NCI-H2107 (cell line): ENCODE data around the gene TRPM2.

Experiments
- DNase-seq: peaks from one replicate; lab custom pipeline; 2025; lab: John Stamatoyannopoulos, UW

The TRPM2 gene

DNA sequence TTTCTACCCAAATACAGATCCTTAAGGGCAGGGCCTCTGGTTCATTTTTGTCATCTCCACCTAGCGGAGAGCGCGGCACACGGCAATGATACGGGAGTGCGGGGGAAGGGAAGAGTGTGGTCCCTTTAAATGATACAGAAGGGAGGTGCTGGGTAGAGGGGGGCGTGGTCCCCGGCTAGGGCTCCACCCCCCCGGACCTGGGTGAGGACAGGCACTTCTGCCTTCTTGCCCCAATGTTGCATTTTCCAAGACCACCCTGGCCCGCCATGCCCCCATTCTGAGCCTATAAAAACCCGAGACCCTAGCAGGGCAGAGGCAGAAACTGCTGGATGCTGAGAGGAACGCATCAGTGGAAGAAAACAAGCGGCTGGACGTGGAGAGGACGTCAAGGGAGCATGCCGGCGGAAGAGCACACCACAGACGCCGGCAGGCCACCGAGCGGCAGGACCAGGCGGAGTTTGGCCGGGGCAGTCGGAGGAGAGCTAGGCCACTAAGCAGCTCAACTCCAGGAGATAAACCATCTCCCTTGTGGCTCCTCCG, 131.9 kb downstream of the TRPM2 start:
- no peak for DNase-seq

DNA sequence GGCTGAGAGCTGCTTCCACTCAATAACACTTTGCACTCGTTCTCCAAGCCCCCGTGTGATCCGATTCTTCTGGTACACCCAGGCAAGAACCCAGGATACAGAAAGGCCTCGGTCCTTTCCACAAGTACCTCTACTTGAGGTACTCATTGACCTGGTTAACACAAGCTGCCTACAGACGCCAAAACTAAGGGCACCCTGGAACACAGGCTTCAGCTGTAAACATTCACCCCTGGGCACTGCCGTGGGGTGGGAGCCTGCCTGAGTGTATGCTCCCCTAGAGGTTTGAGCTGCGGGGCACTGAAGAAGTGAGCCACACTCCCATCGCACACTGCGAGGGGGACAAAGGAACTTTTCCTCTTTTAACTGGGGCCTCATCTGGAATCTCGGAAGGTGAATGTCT, 132.4 kb downstream of the TRPM2 start:
- no peak for DNase-seq

DNA sequence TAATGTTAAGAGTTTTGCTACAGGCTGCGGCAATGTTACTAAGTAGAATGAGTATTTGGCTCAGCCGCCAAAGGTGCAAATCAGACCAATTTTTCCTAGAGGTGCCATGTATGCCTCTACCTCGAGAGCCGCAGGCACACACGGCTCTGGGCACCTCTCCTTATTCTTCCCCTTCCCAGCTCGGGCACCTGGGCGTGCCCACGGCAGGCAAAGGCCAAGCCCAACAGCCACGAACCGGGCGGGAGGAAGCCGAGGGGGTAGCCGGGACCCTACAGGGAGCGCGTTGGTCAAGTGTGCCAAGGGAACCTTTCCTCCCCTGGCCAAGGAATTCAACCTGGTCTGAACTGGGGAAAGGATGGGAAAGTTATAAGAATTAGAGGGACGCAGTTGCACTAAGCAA, 132.9 kb downstream of the TRPM2 start:
- no peak for DNase-seq

DNA sequence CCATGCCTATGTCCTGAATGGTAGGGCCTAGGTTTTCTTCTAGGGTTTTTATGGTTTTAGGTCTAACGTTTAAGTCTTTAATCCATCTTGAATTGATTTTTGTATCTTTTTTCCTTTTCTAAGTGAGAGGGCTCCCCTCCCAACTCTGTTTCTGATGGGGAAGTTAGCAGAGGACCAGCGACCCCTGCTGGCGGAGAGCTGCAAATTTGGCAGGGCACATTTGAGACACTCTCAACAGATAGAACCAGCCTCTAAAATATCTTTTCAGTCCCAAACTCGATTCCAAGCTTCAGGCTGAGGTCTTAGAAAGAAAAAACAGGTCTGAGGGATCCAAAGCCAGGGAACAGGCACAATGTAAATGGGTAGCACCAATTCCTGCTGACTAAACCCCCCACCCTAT, 134.4 kb downstream of the TRPM2 start:
- DNase-seq, result no peak

DNA sequence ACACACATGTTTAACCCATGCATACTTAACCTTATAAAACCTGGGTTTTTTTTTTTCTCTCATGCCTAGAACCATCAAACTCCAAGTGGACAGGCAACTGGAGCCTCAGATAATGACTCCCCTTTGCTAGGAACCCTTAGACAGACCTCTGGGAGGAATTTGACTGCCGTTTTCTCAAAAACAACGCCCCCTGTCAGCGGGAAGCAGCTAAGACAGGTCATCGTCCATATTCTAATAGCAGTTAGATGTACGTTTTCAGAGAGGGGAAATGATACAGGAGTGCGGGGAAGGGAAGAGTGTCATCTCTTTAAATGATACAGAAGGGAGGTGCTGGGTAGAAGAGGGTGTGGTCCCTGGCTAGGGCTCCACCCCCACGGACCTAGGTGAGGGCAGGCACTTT, 136.5 kb downstream of the TRPM2 start:
- DNase-seq, result no peak

DNA sequence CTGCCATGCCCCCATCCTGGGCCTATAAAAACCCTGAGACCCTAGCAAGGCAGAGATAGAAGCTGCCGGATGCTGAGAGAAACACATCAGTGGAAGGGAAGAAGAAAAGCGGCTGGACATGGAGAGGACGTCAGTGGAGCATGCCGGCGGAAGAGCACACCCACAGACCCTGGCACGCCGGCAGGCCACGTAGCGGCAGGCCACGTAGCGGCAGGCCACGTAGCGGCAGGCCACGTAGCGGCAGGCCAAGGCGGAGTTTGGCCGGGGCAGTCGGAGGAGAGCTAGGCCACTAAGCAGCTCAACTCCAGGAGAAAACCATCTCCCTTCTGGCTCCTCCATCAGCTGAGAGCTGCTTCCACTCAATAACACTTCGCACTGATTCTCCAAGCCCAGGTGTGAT, 137.0 kb downstream of the TRPM2 start:
- DNase-seq, result no peak

DNA sequence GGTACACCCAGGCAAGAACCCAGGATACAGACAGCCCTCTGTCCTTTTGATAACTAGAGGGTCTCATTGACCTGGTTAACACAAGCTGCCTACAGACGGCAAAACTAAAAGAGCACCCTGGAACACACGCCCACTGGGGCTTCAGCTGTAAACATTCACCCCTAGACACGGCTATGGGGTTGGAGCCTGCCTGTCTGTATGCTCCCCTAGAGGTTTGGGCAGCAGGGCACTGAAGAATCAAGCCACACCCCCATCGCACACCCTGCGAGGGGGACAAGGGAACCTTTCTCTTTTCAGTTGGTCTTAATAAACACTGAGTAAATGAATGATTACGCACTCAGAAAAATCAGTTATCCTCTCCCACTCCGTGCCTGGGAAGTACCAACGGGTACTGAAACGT, 137.4 kb downstream of the TRPM2 start:
- DNase-seq, result no peak
